Measurements from ENCODE around the gene MAN1A1.
"Not testable (repeated sequence)": the region's sequence is repeated elsewhere in the genome, so short reads cannot be mapped to it uniquely, and the experiment has no call there.

MAN1A1 gene

DNA sequence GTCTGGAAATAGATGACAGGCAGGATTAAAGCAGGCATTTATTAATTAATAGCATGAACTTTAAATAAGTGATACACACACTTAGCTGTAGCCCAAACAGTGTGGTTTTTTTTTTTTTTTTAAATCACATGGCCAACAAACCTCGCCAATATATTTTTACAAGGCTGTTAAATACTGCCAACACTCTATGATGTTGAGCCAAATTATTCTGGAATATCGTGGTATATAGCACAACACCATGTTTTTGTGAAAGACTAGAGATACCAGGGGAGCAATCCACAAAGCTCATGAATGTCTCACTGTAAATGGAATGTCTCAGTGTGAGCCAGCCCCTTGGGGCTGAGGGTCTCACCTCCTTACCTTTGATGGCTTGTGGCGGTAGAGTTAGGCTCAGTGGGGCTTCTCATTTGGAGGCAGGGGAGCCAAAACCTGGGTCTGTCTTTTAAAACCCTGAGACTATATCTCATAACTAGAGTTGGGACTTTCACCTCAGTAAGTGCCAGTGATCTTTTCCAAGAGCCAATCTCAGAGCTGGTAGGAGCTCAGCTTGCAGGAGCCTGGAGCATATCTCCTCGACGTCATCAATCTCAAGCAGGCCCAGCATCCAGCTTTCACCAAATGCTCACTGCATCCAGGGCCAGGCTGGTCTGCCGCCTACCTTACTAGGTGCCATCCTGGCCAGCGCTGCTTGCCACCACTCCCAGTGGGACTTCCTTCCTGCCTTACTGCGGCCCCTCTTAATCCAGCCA, 192.6 kb downstream of the MAN1A1 start:
- H3K27me3 Mint-ChIP-seq (ENCODE audit: low read depth, poor library complexity), result peaks cover 6% of the 10 kb centered on the region
- H3K4me1 Mint-ChIP-seq, result no peaks in the 10 kb centered on the region
- no peak for DNase-seq
- no peak overlapping the region for H3K27ac Mint-ChIP-seq
- H3K36me3 Mint-ChIP-seq (ENCODE audit: low read depth), result no peaks in the 10 kb centered on the region
- H3K9me3 Mint-ChIP-seq, result no peaks in the 10 kb centered on the region
- no peak for TF ChIP-seq CTCF (IDR thresholded peaks at IDR 0.05)
- H3K4me3 Mint-ChIP-seq, result no peak overlapping the region

DNA sequence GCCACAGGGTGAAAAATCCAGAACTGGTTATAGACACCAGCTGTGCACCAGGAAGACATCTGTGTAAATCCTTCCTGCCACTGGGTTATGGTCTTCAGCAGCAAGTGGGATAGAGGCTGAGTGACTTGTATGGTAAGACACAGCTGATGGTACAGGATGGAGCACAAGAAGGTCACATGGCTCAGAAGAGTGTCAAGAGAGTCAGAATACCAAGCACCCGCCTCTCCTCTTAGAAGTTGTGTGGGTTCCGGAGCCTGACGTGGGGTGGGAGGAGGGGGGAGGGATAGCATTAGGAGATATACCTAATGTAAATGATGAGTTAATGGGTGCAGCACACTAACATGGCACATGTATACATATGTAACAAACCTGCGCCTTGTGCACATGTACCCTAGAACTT, 193.5 kb downstream of the MAN1A1 start:
- H3K9me3 Mint-ChIP-seq, result not testable (repeated sequence)

GRCh38 chr6:119152187-119152586, 197.4 kb downstream of the MAN1A1 start:
- DNase-seq, result no peak
- no peak for TF ChIP-seq CTCF (IDR thresholded peaks at IDR 0.05)
- H3K4me3 Mint-ChIP-seq, result no peak overlapping the region

More for the DNA sequence above, 193.5 kb downstream of the MAN1A1 start:
- not testable (repeated sequence) for H3K4me1 Mint-ChIP-seq; H3K36me3 Mint-ChIP-seq (ENCODE audit: low read depth); H3K27ac Mint-ChIP-seq; DNase-seq; H3K27me3 Mint-ChIP-seq (ENCODE audit: low read depth, poor library complexity); H3K4me3 Mint-ChIP-seq

GRCh38 chr6:119148825-119149525, 200.6 kb downstream of the MAN1A1 start:
- Mint-ChIP-seq H3K9me3 (no peaks in the 10 kb centered on the region), H3K4me3 (no peak overlapping the region), H3K4me1 (peaks cover 18% of the 10 kb centered on the region), H3K27ac (no peak overlapping the region), H3K36me3 (ENCODE audit: low read depth) (no peaks in the 10 kb centered on the region), H3K27me3 (ENCODE audit: low read depth, poor library complexity) (peaks cover 3% of the 10 kb centered on the region)
- DNase-seq, result no peak
- TF ChIP-seq CTCF (IDR thresholded peaks at IDR 0.05), result no peak

More at GRCh38 chr6:119152187-119152586, 197.4 kb downstream of the MAN1A1 start:
- H3K4me1 Mint-ChIP-seq, result peaks cover 8% of the 10 kb centered on the region
- H3K9me3 Mint-ChIP-seq, result no peaks in the 10 kb centered on the region
- no peak overlapping the region for H3K27ac Mint-ChIP-seq
- no peaks in the 10 kb centered on the region for H3K36me3 Mint-ChIP-seq (ENCODE audit: low read depth)
- peaks cover 6% of the 10 kb centered on the region for H3K27me3 Mint-ChIP-seq (ENCODE audit: low read depth, poor library complexity)

GRCh38 chr6:119148098-119148824, 201.3 kb downstream of the MAN1A1 start:
- H3K27me3 Mint-ChIP-seq (ENCODE audit: low read depth, poor library complexity), result peaks cover 3% of the 10 kb centered on the region
- no peaks in the 10 kb centered on the region for H3K36me3 Mint-ChIP-seq (ENCODE audit: low read depth)
- no peak overlapping the region for H3K27ac Mint-ChIP-seq
- peaks cover 6% of the 10 kb centered on the region for H3K9me3 Mint-ChIP-seq
- peak; percentile 53 for TF ChIP-seq CTCF (IDR thresholded peaks at IDR 0.05)
- H3K4me1 Mint-ChIP-seq, result peaks cover 18% of the 10 kb centered on the region
- DNase-seq, result peak; percentile 26
- H3K4me3 Mint-ChIP-seq, result no peak overlapping the region
